Heart left ventricle (tissue), 16 donors: ENCODE results near the gene PLCL1. TPM values are rescaled to one million over a fixed set of nuclear protein-coding genes. Genes with fewer than 3 reads are reported as not detected.
A peak's percentile ranks its signal among the peaks of the same experiment; 100 is the strongest.

Experiments
- ATAC-seq, 4 donors: fragments of 200-7000 bp; cut with Tn5 transposase; one replicate each; pipeline ENCODE4 v1.9.1; 2020 to 2022; ENCODE audit warnings: moderate library complexity in 4 of 4, mild to moderate bottlenecking in 3 of 4, moderate number of reproducible peaks in 1 of 4
- DNase-seq, 5 donors: peaks; one replicate each; pipeline ENCODE4 v3.0.0-alpha.2; 2020
- H3K27ac ChIP-seq, 12 donors: fragments of 200-600 bp; sonication (generic) in 4 of 12; one replicate each; pipeline versions ENCODE4 v1.5.0 to v1.8.0; 2016 to 2022; ENCODE audit warnings: mild to moderate bottlenecking in 2 of 12
- H3K27me3 ChIP-seq, 9 donors: fragments of 200-600 bp; sonication (generic) in 2 of 9; one replicate each; pipeline versions ENCODE4 v1.5.1 to v1.8.0; 2016 to 2022; ENCODE audit warnings: mild to moderate bottlenecking in 3 of 9
- H3K36me3 ChIP-seq, 9 donors: fragments of 200-600 bp; sonication (generic) in 2 of 9; one replicate each; pipeline versions ENCODE4 v1.5.0 to v1.8.0; 2018 to 2022; ENCODE audit warnings: mild to moderate bottlenecking in 2 of 9
- H3K4me1 ChIP-seq, 12 donors: fragments of 200-600 bp; sonication (generic) in 4 of 12; one replicate each; pipeline versions ENCODE4 v1.5.0 to v1.8.0; 2016 to 2022; ENCODE audit warnings: mild to moderate bottlenecking in 3 of 12
- H3K4me3 ChIP-seq, 12 donors: fragments of 200-600 bp; sonication (generic) in 4 of 12; one replicate each; pipeline versions ENCODE4 v1.5.0 to v1.8.0; 2017 to 2022; ENCODE audit warnings: mild to moderate bottlenecking in 9 of 12, moderate library complexity in 4 of 12
- H3K9me3 ChIP-seq, 12 donors: fragments of 200-600 bp; sonication (generic) in 4 of 12; one replicate each; pipeline versions ENCODE4 v1.5.0 to v1.8.0; 2016 to 2022; ENCODE audit warnings: mild to moderate bottlenecking in 1 of 12
- CTCF ChIP-seq, 12 donors: fragments of 200-600 bp; sonication (generic) in 4 of 12; IDR thresholded peaks; one replicate each; pipeline versions ENCODE4 v1.5.0 to v1.8.0; 2018 to 2022; ENCODE audit warnings: antibody characterized with exemption in 12 of 12, mild to moderate bottlenecking in 5 of 12
- POLR2A ChIP-seq, 2 donors: fragments of 450-650 bp; IDR thresholded peaks; one replicate each; pipeline ENCODE4 v1.6.1; 2017; ENCODE audit warnings: antibody characterized with exemption in 2 of 2, mild to moderate bottlenecking in 2 of 2, moderate library complexity in 2 of 2
- WGBS, 4 donors: extraction: QIAGEN DNeasy Blood & Tissue Kit in 2 of 4; methylation state at CpG; one replicate each; pipeline versions ENCODE4 v1.1.5 to v1.1.7; 2013 to 2018; 5-methylcytosine and 5-hydroxymethylcytosine counted together
- intact Hi-C, 10 donors: fragments of 100-400 bp; cut with DNase I; formaldehyde crosslinking; loops; one replicate each; pipeline versions ENCODE4 v1.11.1 to v1.14.2; 2022
- polyA plus RNA-seq, 2 donors: library from polyadenylated mRNA; stranded (reverse); fragments of 200-250 nt; gene quantifications; one replicate each; pipeline ENCODE4 v1.2.3, GENCODE V29; 2013
- total RNA-seq, 9 donors: library from RNA; depleted of rRNA in 2 of 9; stranded (reverse); fragments of >200 nt in 2 of 9; fragmentation: NEBNext Ultra II Directional in 3 of 9; extraction: Animal tissue kit (Norgen Biotek cat#: 25700) in 3 of 9; gene quantifications; one replicate each; pipeline versions ENCODE4 v1.1.0 to v1.2.4, GENCODE V29; 2016 to 2023
- donor health status: ischemic (EF 13 %, LVEDD 7.1; RV severe dilation, severe dysfunction).
- donor health status: healthy with polysubstance abuse.
- donor health status: DM: no; HTN: yes; CAD: no.
- donor health status: DM: no; HTN: no; CAD: no.
- donor health status: ischemic (EF 25% LVEDD 6.9; RV normal size, moderate dysfunction).
- donor health status: ischemic (EF 25% LVEDD 5.7; RV mildly dilated, moderate dysfunction).
- donor health status: healthy.
- donor health status: DM: yes; HTN: yes; CAD: no.
- donor health status: ischemic (EF 35%, LVEDD 5.7; RV mildly dilated, moderate dysfunction).
- donor health status: nonischemic (EF 11% LVEDD 7.7; RV severe dilation, severe dysfunction).
- donor health status: DM: yes; HTN: yes; CAD: no.
- donor health status: PGD.
- donor health status: ischemic (EF 29% LVEDD 5.4; RV normal size, mild dysfunction).
- donor health status: nonischemic (EF 23%, LVEDD 6.1; RV moderate dilation, normal function).

PLCL1 gene
- total and polyA plus RNA-seq, 11 donors, result 22.0 to 126 (median 90.4) TPM

- peaks cover 0 to 53% (median 19%) of the 10 kb centered on the region in 12 donors for H3K4me1 ChIP-seq
- no peak overlapping the region for H3K27ac ChIP-seq
- no peak for TF ChIP-seq POLR2A (IDR thresholded peaks at IDR 0.05)
- no peak for TF ChIP-seq CTCF (IDR thresholded peaks at IDR 0.05)
- no peak overlapping the region for H3K4me3 ChIP-seq
- no peaks in the 10 kb centered on the region for H3K36me3 ChIP-seq
- WGBS, 4 donors, result 95 to 100% (median 99%) methylated on average over 1 of the region's 1 CpG
- ATAC-seq (peak in 2 of 4 donors; percentile 29 to 49), DNase-seq (no peak)
- no peaks in the 10 kb centered on the region for H3K9me3 ChIP-seq
- no peaks in the 10 kb centered on the region for H3K27me3 ChIP-seq
- intact Hi-C loops, result no loop called here
These were observed 139.3 kb downstream of the PLCL1 start for GRCh38 chr2:197943731-197944130.

DNA sequence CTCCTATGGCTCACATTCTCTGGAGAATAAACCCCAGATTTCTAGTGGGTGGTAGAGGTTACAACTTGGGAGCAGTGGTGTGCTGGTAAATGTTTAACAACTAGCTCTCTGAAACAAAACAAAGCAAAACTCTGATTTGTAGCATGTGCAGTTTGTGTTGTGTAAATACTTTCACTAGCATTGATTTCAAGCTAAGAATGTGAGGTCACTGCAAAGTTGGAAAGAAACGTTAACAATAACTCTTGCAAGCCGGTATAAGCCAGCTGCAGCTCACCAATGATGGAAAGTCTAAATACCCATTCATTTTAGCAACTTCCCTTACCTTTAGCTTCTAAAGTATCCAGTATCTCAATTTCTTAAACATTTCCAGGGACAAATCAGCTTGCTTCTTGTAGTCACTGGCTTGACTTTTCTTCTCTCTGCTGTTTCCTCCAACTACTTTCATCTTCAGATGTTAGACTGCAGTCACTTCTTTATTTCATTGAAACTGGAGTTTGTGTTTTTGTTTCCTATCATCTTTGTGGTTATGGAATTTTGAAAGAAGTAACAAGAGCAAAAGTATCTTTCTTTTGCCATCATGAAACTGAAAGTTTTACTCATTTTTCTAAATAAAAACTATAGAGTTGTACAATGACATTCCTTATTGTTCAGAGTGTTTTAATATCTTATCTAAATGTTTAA is 140.2 kb downstream of the PLCL1 start:
- Histone ChIP-seq H3K27me3 (no peaks in the 10 kb centered on the region), H3K4me3 (no peak overlapping the region), H3K4me1 (peaks cover 0 to 59% (median 19%) of the 10 kb centered on the region in 12 donors), H3K27ac (no peak overlapping the region), H3K9me3 (no peaks in the 10 kb centered on the region), H3K36me3 (no peaks in the 10 kb centered on the region)
- 34 to 55% (median 41%) methylated on average over 2 of the region's 2 CpGs for WGBS, 4 donors
- TF ChIP-seq CTCF (IDR thresholded peaks at IDR 0.05) (no peak), POLR2A (IDR thresholded peaks at IDR 0.05) (no peak)
- DNase-seq, result no peak
- intact Hi-C loops, result no loop called here
- ATAC-seq, result no peak

DNA sequence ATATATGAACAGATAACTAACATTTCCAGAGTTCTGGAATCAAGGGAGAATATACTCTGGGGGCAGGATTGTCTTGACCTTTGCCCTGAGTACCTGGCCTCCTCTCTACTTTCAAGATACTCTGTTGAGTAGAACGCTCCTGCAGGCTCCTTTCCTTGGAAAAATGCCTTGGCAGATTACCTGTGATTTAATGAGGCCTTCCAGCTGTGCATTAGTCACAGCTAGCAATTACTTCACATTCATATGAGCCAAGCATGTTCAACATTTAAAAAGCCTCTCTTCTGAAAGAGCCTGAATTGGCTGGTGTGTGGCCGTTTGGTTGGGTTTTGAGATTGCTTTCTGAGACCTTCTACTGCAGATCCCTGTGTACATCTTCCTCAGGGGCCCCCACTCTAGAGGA is 142.2 kb downstream of the PLCL1 start:
- no peaks in the 10 kb centered on the region for H3K27me3 ChIP-seq
- intact Hi-C loops, result no loop called here
- H3K27ac ChIP-seq, result no peak overlapping the region
- 45 to 65% (median 51%) methylated on average over 2 of the region's 2 CpGs for WGBS, 4 donors
- H3K4me3 ChIP-seq, result no peak overlapping the region
- no peak for ATAC-seq
- TF ChIP-seq POLR2A (IDR thresholded peaks at IDR 0.05), result no peak
- no peak for TF ChIP-seq CTCF (IDR thresholded peaks at IDR 0.05)
- H3K36me3 ChIP-seq, result no peaks in the 10 kb centered on the region
- no peak for DNase-seq
- no peaks in the 10 kb centered on the region for H3K9me3 ChIP-seq
- H3K4me1 ChIP-seq, result peaks cover 0 to 55% (median 26%) of the 10 kb centered on the region in 12 donors

DNA sequence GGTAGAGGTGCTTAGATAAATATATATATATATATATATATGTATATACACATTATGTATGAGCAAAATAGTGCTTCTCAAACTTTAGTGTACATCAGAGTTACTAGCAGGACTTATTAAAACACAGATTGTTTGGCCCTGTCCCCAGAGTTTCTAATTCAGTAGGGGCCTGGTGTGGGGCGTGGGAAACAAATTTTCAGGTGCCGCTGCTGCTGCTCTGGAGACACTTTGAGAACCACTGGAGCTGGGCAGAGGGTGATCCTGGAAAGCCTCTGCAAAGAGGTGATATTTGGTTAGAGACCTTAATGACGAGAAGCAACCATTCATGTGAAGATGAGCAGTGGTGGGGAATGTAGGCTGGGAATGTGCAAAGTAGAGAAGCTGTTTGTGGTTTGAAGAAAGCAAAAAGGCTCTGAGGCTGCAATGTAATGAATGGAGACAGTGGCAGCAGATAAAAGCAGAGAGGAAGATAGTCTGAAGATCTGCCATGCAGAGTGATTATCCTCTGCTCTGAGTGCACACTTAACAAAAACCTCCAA is 142.9 kb downstream of the PLCL1 start:
- no peak for TF ChIP-seq CTCF (IDR thresholded peaks at IDR 0.05)
- no peak for TF ChIP-seq POLR2A (IDR thresholded peaks at IDR 0.05)
- ATAC-seq, result no peak
- no peak overlapping the region for H3K27ac ChIP-seq
- 52 to 67% (median 61%) methylated on average over 3 of the region's 3 CpGs for WGBS, 4 donors
- intact Hi-C loops, result no loop called here
- no peak overlapping the region for H3K4me3 ChIP-seq
- peaks cover 0 to 60% (median 29%) of the 10 kb centered on the region in 12 donors for H3K4me1 ChIP-seq
- DNase-seq, result no peak
- H3K36me3 ChIP-seq, result no peaks in the 10 kb centered on the region
- H3K9me3 ChIP-seq, result no peaks in the 10 kb centered on the region
- H3K27me3 ChIP-seq, result no peaks in the 10 kb centered on the region
